NCI-H345 treated with DMSO at 0.1 percent for 48 hours (cell line): Measurements from ENCODE around the gene KIDINS220.
"Not testable (repeated sequence)": the region's sequence is repeated elsewhere in the genome, so short reads cannot be mapped to it uniquely, and the experiment has no call there.

Experiments
- DNase-seq: peaks from one replicate; lab custom pipeline; 2025; ENCODE audit not compliant: unreplicated experiment; lab: John Stamatoyannopoulos, UW

The KIDINS220 gene

DNA sequence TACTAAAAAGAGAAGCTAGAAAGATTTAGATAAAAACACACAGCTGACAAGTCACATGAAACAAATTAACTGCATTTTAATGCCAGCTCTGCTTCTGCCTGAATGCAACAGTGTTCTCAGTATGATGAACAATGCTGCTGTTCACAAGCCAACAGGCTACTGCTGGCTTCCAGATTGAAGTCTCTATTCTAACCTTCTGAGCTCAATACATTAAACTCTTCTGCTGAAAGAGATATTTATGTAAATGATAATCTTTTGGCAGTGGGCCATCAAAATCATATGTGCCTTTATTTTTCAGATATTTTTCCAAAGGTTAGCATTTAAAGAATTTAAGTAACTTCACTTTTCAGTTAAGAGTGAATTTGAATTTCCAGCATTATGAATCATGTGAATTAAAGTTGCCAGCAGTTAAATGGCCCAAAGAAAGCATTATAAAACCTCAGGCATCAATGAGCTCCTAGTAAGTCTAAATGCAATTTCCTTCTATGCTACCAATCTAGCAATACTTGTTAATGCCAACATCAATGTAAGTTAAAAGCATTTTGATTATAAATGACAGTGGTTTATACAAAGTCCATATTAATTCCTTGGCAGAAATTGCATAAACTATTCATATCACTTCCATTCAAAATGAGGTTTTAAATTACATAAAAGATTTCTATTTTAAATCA is 83.2 kb downstream of the KIDINS220 start:
- no peak for DNase-seq

GRCh38 chr2:8753609-8754008 is 83.8 kb downstream of the KIDINS220 start:
- DNase-seq, result no peak

DNA sequence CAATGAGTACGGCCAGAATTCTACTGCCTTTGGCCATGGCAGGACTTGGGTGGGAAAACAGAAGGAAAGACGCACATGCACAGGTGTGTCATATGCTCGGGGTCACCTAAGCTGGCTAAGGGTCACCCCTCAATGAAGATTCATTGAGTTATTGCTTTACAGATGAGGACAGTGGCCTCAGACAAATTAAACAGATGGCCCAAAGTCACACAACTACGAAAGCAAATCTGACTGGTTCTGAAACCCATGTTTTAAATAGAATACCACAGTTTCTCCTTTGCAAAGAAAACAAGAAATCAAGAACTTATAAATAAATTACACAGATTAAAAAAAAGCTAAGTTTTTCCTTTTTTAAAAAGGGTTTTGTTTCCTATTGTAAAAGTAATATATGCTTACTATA is 85.0 kb downstream of the KIDINS220 start:
- DNase-seq, result no peak

GRCh38 chr2:8750221-8750620 is 87.2 kb downstream of the KIDINS220 start:
- DNase-seq, result no peak

GRCh38 chr2:8743261-8743660 is 94.2 kb downstream of the KIDINS220 start:
- no peak for DNase-seq

DNA sequence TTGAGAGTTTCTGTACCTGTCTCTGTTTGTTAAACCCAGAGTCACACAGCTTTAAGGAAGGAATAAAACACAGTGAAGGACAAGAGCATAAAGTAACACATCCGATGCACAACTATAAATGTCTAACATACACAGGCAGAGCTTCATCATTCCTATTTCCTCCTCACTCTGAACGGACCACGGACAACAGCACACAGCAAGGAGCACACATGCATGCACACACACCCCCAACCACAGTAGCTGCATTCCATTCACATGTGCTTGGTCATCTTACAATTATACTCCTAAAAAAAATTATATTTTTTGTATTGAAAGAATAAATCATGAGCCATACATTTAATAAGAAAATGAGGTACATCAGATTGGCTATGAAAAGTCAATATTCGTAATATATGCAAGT is 97.3 kb downstream of the KIDINS220 start:
- DNase-seq, result no peak

DNA sequence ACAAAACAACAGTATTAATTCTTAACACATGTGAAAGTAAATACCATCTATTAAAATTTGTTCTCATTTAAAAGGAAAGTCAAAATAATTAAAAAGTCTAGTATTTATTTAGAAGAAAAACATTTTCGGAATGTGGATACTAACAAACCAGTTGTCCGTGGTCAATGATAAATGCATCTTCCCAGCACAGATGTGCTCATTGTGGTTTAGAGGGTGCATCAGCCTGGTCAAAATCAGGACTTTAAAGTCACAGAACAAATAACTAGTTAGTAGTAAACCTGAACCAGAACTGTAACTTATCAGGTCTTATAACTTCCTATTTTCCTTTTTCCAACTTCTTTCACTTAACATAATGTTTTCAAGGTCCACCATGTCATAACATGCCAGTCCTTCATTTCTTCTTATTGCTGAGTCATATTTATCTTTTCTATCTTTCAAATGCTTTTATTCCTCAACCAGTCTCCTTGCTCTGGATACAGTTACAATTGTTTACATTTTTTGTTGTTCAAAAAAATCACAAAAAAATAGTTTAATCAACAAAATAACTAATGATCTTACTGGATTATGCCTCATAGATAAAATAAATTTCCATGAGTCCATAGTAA is 99.7 kb downstream of the KIDINS220 start:
- DNase-seq, result no peak

DNA sequence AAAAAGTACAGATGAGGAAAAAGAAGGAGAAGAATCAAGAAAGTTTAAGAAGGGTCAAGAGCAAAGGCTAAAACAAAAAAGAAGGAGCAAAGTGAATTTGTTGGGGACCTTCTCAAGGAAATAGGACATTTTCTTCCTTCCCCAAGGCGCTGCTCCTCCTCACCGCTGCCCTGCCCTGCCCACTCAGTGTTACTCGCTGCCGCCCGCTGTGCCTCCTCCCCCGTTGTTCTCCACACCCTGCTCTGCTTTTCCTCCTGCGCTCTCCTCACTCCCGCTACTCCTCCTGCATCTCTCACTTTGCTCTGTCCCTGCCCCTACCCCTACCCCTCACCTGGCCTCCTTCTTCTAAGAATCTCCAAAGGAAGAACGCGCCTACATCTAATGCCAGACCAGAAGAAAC is 104.8 kb downstream of the KIDINS220 start:
- DNase-seq, result no peak

DNA sequence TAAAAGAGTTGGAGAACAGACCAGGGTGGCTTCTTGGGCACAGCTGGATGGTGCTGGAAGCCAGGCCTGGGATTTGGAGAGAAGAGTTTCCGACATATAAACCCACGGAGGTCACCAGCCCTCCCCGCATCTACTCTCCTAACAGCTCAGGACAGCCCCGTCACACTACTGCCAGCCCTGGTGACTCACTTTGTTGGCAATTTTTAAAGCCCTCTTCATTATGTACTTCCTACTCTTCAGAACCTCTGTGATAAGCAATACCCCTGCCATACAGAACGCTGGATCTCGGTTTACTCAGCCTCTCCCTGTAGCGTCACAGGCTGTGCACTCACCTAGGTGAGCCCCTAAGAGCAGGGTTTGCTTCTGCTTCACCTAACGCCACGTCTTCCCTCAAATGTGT is 107.5 kb downstream of the KIDINS220 start:
- no peak for DNase-seq

DNA sequence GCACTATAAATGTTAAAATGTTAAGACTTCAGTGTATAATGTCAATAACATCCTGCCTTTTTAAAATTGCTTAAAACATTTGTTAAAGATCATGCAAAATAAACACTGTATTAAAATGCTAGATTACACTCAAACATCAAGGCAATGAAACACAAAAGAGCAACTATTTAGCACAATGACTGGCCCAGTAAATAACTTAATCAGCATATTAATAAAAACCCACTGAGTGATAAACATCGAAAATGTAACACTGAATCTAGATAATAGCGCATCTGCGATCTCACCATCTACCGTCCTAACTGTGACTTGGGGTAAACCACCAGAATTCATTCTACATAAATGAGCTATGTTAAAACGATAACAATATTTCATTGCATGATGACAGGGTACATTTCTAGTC is 108.3 kb downstream of the KIDINS220 start:
- DNase-seq, result not testable (repeated sequence)

DNA sequence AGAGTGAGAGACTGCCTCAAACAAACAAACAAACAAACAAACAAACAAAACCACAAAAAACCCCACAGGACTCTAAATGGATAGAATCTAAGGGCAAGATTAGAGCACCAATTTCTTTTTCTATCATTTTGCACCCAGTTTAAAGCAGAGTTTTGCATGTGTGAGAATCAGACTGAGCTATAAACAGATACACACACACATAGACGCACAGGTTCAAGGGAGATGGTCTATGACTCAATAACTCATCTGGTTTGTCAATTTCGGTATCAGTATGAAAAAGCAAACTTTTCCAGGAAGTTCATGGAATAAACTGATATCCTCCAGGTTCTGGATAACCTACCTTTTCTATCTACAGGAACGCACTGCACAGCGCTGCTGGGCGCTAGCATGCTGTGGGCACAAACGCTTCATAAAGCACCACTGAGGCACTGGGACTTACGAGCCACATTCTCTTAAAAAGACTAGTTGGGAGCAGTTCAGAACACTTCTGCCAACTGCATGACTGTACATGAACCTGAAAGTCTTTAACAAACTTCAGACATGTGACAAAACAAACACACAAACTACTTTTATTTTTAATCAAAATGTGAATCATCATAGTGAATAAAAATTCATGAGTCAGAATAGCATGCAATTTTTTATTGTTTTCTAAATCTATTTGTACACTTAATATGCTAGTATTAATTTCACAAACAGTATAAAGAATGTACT is 109.0 kb downstream of the KIDINS220 start:
- no peak for DNase-seq

DNA sequence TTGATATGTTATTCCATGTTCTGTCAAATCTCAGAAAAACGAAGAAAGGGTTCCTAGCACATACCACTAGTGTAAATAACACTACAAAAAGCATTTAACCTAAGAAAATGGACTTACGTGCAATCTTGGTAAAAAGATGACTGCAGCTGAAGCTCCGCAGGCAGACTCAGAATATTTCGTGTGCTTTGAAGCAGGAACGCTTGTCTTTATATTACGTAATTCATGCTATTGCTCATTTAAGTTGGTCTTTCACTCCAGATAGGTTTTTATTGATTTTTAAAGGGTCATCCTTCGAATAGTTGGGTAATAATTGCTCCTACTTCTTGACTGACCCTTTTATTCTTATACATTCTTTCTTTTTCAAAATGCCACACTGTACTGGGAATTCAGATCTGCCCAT is 111.6 kb downstream of the KIDINS220 start:
- DNase-seq, result no peak

GRCh38 chr2:8722986-8723385 is 114.4 kb downstream of the KIDINS220 start:
- no peak for DNase-seq

DNA sequence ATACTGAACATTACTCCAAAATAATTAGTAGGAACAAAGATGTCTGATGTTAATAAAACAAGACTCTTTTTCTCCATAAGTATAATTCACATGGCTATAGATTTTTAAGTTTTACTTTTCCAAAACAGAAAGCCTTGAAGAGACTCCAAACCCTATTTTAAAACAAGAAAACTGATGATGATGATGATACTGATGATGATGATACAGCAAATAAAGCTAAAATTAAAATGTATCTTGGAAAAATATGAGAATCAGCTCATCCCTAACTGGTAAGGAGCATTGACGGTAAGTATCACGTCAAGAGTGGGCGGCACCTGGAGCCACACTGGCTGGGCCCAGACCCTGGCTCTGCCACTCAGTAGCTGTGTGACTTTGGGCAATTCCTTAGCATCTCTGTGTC is 116.0 kb downstream of the KIDINS220 start:
- DNase-seq, result no peak

DNA sequence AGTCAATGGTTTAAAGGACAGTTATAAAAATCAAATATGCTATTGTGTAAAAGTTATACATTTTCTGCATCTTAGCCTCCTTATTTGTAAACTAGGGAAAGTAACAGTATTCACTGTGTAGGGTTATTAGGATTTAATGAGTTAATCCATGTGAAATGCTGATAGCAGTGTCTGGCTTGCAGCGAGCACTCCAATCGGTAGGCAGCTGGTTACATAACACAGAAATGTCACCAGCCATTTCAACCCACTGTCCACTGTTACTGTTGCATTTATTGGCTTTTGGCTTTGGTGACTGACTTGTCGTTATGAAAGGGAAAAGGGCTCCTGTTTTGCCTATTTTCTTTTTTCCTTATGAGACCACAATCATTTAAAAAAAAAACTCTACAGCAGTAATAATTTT is 116.7 kb downstream of the KIDINS220 start:
- DNase-seq, result no peak

DNA sequence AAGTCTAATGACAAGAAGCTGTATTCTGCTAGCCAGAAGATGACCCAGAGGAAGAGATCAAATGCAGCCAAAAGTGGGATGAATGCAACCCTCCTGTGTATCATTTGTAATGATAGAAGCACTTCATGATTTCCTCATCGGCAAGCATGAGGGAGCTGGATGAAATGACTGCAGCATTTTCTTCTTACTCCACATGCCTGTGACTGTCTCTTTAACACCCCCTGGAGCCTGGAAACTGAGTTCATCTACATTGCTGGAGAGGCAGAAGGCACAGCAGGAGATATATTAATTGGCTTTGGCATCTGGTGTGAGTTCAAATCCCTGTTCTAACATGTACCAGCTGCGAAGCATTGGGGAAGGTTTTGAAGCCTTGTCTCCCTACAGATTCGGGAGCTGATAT is 117.9 kb downstream of the KIDINS220 start:
- no peak for DNase-seq

- DNase-seq, result no peak
Observed at GRCh38 chr2:8714971-8715370, 122.4 kb downstream of the KIDINS220 start.

- DNase-seq, result no peak
Observed at GRCh38 chr2:8714283-8714682, 123.1 kb downstream of the KIDINS220 start.

DNA sequence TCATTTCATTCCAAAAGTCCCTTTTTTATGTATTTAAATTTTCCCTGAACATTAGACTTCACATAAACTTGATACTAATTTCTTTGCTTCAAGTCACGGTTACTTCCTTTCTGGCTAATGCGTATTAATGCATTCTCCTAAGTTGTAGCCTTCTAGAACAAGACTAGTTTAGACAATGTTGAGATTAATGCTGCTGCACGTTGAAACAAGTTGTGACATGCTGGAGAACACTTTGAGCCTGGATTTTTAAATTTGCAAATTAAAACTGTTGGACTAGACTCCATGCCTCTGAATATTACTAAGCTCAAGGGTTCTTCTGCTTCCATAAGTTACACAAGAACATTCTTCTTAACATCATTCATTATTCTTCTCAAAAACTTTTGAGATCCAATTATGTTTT is 126.5 kb downstream of the KIDINS220 start:
- DNase-seq, result no peak

DNA sequence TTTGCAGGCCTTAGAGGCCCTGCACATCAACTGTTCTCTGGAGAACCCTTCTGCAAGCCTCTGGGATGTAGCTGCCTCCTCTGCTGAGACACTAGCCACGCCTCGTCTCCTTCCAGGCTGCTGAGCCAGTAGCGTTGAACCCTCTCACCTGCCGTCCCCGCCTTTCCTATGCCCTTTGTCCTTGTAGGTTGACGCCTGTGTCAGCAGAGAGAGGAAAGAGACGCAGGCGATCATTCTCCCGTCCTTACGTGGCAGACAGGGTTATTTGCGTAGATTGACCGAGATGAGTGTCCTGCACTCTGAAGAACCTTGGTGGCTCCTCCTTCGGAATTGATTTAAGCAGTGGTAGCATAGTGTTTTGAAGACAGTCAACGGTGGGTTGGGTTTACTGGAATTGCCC is 127.8 kb downstream of the KIDINS220 start:
- no peak for DNase-seq

- DNase-seq, result no peak
Observed at GRCh38 chr2:8704906-8705305, 132.5 kb downstream of the KIDINS220 start.

DNA sequence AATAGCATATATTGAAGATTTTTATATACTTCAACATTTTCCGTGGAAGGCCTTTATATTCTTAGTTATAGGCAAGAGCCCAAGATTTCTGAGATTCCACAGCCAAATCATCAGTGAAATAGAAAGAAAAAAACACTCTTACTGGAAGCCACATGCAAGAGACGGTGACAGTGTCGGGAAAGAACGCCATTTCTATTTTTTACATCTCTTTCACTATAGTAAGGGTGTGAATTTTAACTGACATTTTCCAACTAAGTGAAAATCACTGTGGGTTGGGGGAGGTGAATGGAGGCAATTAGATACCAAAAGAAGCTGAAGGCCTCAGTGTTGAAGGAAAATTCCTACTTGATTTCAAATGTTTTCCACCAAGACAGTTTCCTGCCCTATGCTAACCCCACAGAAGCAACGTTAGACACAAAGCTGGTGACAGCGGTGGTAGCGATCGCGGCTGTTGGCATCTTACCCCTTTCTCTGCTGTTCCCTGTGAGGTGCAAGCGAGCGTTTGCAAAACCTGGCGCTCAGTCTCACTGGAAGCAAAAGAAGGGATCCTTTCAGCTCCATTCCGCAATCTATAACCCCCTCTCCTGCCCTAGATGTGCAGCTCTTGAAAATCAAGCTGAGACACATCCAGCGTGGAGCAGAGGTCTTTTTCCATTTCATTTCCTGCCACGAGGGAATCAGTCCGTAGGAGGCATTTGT is 135.6 kb downstream of the KIDINS220 start:
- DNase-seq, result no peak
